Thoracic aorta (tissue), 2 donors: ENCODE results near the gene C1orf74. TPM values are rescaled to one million over a fixed set of nuclear protein-coding genes. Genes with fewer than 3 reads are reported as not detected.

Source experiments
- ATAC-seq: fragments of 150-250 bp; one replicate; pipeline ENCODE4 v1.8.0; 2017; ENCODE audit warnings: low read depth; ENCODE audit not compliant: insufficient number of reproducible peaks, low FRiP score
- DNase-seq: peaks from one replicate; pipeline ENCODE4 v3.0.0-alpha.2; 2020; ENCODE audit warnings: low spot score
- H3K27ac ChIP-seq, 2 donors: fragments of 200-600 bp; sonication (generic); 1 replicate in 1 of 2; 2 replicates in 1 of 2; pipeline ENCODE4 v1.5.1; 2016; ENCODE audit warnings: mild to moderate bottlenecking in 2 of 2, moderate library complexity in 2 of 2
- H3K27me3 ChIP-seq: fragments of 200-600 bp; sonication (generic); replicated peaks from 2 replicates; pipeline ENCODE4 v1.6.0; 2016; ENCODE audit warnings: mild to moderate bottlenecking; ENCODE audit not compliant: insufficient read depth
- H3K36me3 ChIP-seq: fragments of 200-600 bp; sonication (generic); one replicate; pipeline ENCODE4 v1.5.1; 2016
- H3K4me1 ChIP-seq, 2 donors: fragments of 200-600 bp; sonication (generic); 1 replicate in 1 of 2; 2 replicates in 1 of 2; pipeline versions ENCODE4 v1.5.1 to v1.6.0; 2016; ENCODE audit warnings: low read depth in 2 of 2, mild to moderate bottlenecking in 1 of 2; ENCODE audit not compliant: control insufficient read depth in 1 of 2
- H3K4me3 ChIP-seq: fragments of 200-600 bp; sonication (generic); 2 replicates; pipeline ENCODE4 v1.5.1; 2016; ENCODE audit warnings: mild to moderate bottlenecking
- H3K9me3 ChIP-seq: fragments of 200-600 bp; sonication (generic); 2 replicates; pipeline ENCODE4 v1.5.1; 2016
- CTCF ChIP-seq: fragments of 200-600 bp; sonication (generic); IDR thresholded peaks from one replicate; pipeline ENCODE4 v1.5.1; 2019; ENCODE audit warnings: antibody characterized with exemption
- total RNA-seq, 2 donors: library from RNA; depleted of rRNA; stranded (reverse); fragments of >200 nt; gene quantifications; one replicate each; pipeline versions ENCODE4 v1.1.0 to v1.2.3, GENCODE V29; 2016

The C1orf74 gene
- total RNA-seq, 2 donors from 2014 or later = 1.5 to 1.6 TPM

DNA sequence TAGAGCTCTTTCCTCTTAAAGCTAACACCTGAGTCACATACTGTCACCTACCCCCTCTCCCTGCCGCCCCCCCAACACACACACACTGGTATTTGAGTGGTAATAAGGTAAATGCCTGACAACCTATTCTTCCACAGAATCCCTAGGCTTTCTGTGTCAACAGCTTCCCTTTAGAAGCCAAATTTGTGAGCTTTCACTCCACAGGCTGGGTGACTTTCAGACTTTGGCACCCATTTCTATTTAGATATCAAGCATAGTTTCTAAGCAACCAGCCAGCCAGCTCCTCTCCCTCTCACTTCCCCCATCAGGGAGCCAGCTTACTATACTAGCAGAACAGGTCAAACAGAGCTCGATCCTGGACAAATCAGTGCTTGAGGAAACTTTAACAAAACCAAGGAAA is 3.2 kb upstream of the C1orf74 start:
- TF ChIP-seq CTCF = no peak
- no peak for ATAC-seq
- Histone ChIP-seq H3K4me1 (peaks cover 7 to 31% of the 10 kb centered on the region in 2 donors), H3K27me3 (no peaks in the 10 kb centered on the region), H3K4me3 (no peak overlapping the region), H3K36me3 (no peaks in the 10 kb centered on the region), H3K9me3 (no peaks in the 10 kb centered on the region), H3K27ac (peak overlapping the region; percentile 32 to 83)
- DNase-seq = no peak

GRCh38 chr1:209786146-209786545 is 1.8 kb upstream of the C1orf74 start:
- Histone ChIP-seq H3K27ac (no peak overlapping the region), H3K9me3 (no peaks in the 10 kb centered on the region), H3K36me3 (no peaks in the 10 kb centered on the region), H3K4me3 (no peak overlapping the region), H3K27me3 (no peaks in the 10 kb centered on the region), H3K4me1 (peaks cover 7 to 31% of the 10 kb centered on the region in 2 donors)
- ATAC-seq (no peak), DNase-seq (no peak)
- TF ChIP-seq CTCF = no peak

DNA sequence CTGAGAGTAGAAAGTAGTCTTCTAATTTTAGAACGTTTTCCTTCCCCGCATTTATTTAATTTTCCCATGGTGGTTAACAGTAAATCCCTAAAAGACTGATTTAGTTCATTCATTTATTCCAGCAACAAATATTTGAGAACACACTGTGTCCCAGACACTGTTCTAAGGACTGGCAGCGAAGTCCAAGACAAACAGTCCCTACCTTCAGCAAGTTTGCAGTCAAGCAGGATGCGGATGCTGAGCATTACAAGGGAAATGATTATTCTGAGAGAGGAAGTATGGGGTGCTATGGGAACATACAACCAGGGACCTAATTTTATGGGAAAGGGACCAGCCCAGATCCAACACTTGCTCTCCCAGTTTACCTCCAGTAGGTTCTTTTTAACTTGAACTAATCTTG is 1.2 kb upstream of the C1orf74 start:
- Histone ChIP-seq H3K27ac (no peak overlapping the region), H3K4me1 (peaks cover 7 to 31% of the 10 kb centered on the region in 2 donors), H3K36me3 (no peaks in the 10 kb centered on the region), H3K4me3 (no peak overlapping the region), H3K9me3 (no peaks in the 10 kb centered on the region), H3K27me3 (no peaks in the 10 kb centered on the region)
- DNase-seq (no peak), ATAC-seq (no peak)
- no peak for TF ChIP-seq CTCF

GRCh38 chr1:209783386-209783785 is 973 bp downstream of the C1orf74 start:
- H3K4me1 ChIP-seq = peaks cover 7 to 31% of the 10 kb centered on the region in 2 donors
- no peaks in the 10 kb centered on the region for H3K36me3 ChIP-seq
- H3K27me3 ChIP-seq = no peaks in the 10 kb centered on the region
- H3K9me3 ChIP-seq = no peaks in the 10 kb centered on the region
- no peak overlapping the region for H3K27ac ChIP-seq
- peak overlapping the region; percentile 86 for H3K4me3 ChIP-seq
- ATAC-seq (no peak), DNase-seq (no peak)
- no peak for TF ChIP-seq CTCF

GRCh38 chr1:209780268-209780667 is 4.1 kb downstream of the C1orf74 start:
- no peak for TF ChIP-seq CTCF
- Histone ChIP-seq H3K27ac (no peak overlapping the region), H3K9me3 (no peaks in the 10 kb centered on the region), H3K27me3 (no peaks in the 10 kb centered on the region), H3K4me3 (no peak overlapping the region), H3K36me3 (no peaks in the 10 kb centered on the region), H3K4me1 (peaks cover 7 to 18% of the 10 kb centered on the region in 2 donors)
- DNase-seq = no peak
- ATAC-seq = no peak
